H1 (cell line): ENCODE measurements around the gene ENTPD8.

Experiments used
- CREB1 ChIP-seq: IDR thresholded peaks from 2 replicates; pipeline ENCODE4 v1.6.1; 2012; ENCODE audit warnings: inconsistent platforms
- CTCF ChIP-seq, 3 experiments: IDR thresholded peaks; 1 replicate in 2 of 3; 2 replicates in 1 of 3; pipeline versions ENCODE4 v1.5.1 to v1.6.1; 2011; ENCODE audit warnings: low read length in 3 of 3, mild to moderate bottlenecking in 3 of 3, inconsistent platforms in 2 of 3, low read depth in 1 of 3, moderate library complexity in 1 of 3; ENCODE audit not compliant: insufficient read depth in 1 of 3; ENCODE audit errors: control extremely low read depth in 1 of 3
- EZH2 ChIP-seq: fragments of 200-600 bp; sonication (generic); IDR thresholded peaks from 2 replicates; pipeline ENCODE4 v1.7.1; 2012; ENCODE audit warnings: low read depth, mild to moderate bottlenecking, moderate library complexity, low read length, inconsistent platforms; ENCODE audit not compliant: severe bottlenecking
- MAX ChIP-seq: IDR thresholded peaks from 2 replicates; pipeline ENCODE4 v1.6.1; 2012; ENCODE audit warnings: inconsistent platforms
- RXRA ChIP-seq: IDR thresholded peaks from 2 replicates; pipeline ENCODE4 v1.6.1; 2011; ENCODE audit warnings: low read depth, mild to moderate bottlenecking, low read length, moderate library complexity; ENCODE audit not compliant: insufficient read depth
- SIN3A ChIP-seq, 2 experiments: IDR thresholded peaks in 1 of 2; conservative IDR thresholded peaks in 1 of 2; 2 replicates each; pipeline ENCODE4 v1.6.1; 2011 to 2012; ENCODE audit warnings: low read length in 2 of 2, improper control_type of control experiment in 1 of 2, low read depth in 1 of 2, mild to moderate bottlenecking in 1 of 2
- SIRT6 ChIP-seq: IDR thresholded peaks from one replicate; pipeline ENCODE4 v1.7.1; 2012; ENCODE audit warnings: low read length, inconsistent platforms
- TBP ChIP-seq: IDR thresholded peaks from 2 replicates; pipeline ENCODE4 v1.6.1; 2011; ENCODE audit warnings: low read depth, low read length, improper control_type of control experiment
- TEAD4 ChIP-seq: IDR thresholded peaks from 2 replicates; pipeline ENCODE4 v1.6.1; 2012; ENCODE audit warnings: low read depth, low read length, inconsistent platforms, mixed read lengths
- TF ChIP-seq, protein P1 (sequence below): IDR thresholded peaks from 2 replicates; pipeline ENCODE4 v1.6.1; 2012; ENCODE audit warnings: low read length, inconsistent platforms

DNA sequence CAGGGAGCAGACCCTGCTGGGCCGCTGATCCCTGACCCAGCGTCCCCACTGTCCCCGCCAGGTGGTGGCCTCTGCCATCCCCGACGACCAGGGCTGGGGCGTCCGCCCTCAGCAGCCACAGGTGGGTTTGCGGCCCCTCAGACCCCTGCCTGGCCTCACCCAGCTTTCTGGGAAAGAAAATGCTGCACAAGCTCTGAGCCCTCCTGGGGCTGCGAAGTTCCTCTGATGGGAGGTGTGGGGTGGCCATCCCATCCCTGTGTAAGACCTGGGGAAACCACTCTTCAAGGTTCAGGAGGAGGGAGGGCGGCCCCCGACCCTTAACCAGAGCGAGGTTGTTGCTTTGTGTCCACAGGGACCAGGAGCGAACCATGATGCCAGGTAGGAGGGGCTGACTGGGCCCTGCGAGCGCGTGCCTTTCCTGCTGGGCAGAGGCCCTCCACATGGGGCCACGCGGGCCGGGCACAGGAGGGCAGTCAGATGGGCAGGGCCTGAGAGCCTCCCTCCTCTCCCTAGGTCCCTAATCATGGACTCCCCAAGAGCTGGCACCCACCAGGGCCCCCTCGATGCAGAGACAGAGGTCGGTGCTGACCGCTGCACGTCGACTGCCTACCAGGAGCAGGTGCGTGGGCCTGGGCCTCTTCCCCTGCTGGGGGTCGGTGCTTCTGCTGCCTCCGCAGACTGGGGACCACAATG is 10.3 kb downstream of the ENTPD8 start:
- TF ChIP-seq SIN3A (conservative IDR thresholded peaks at IDR 0.05 in 1 of 2, IDR thresholded peaks at IDR 0.05 in 1 of 2; ENCODE audit: low read depth in 1 of 2, low read length in 2 of 2) (no peak), TEAD4 (no peak), TBP (no peak), CTCF (IDR thresholded peaks at IDR 0.05; ENCODE audit: control extremely low read depth in 1 of 3, insufficient read depth in 1 of 3, low read depth in 1 of 3, low read length in 3 of 3) (no peak), EZH2 (no peak), SIRT6 (no peak), CREB1 (no peak), MAX (no peak), RXRA (no peak)
- TF ChIP-seq, protein P1, sequence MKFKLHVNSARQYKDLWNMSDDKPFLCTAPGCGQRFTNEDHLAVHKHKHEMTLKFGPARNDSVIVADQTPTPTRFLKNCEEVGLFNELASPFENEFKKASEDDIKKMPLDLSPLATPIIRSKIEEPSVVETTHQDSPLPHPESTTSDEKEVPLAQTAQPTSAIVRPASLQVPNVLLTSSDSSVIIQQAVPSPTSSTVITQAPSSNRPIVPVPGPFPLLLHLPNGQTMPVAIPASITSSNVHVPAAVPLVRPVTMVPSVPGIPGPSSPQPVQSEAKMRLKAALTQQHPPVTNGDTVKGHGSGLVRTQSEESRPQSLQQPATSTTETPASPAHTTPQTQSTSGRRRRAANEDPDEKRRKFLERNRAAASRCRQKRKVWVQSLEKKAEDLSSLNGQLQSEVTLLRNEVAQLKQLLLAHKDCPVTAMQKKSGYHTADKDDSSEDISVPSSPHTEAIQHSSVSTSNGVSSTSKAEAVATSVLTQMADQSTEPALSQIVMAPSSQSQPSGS, result no peak
